GM12801 (cell line): ENCODE results near the gene EPS15.

Source experiments
- TF ChIP-seq, protein P1 (sequence below): IDR thresholded peaks from one replicate; pipeline ENCODE4 v1.5.1; 2011; ENCODE audit warnings: control low read depth; ENCODE audit not compliant: insufficient read length; ENCODE audit errors: extremely low read depth

Gene EPS15

DNA sequence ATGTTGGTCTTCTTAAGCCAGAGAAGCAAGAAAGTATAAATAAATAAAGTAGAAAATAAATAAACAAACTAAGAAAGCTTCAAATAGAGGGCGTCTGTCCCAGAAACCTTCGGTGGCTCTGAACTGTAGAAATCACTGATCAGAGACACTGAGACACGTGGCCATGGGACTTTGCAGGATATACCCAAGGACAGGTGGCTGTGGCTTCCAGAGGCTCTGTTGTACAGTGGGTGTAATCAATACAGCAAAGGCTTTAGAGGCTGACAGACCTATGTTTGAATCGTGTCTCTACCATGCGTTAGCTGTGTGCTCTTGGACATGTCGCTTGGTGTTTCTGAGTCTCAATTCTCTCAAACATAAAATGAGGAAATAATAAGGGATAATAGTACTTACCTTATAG lies 41.0 kb upstream of the EPS15 start:
- TF ChIP-seq, protein P1, sequence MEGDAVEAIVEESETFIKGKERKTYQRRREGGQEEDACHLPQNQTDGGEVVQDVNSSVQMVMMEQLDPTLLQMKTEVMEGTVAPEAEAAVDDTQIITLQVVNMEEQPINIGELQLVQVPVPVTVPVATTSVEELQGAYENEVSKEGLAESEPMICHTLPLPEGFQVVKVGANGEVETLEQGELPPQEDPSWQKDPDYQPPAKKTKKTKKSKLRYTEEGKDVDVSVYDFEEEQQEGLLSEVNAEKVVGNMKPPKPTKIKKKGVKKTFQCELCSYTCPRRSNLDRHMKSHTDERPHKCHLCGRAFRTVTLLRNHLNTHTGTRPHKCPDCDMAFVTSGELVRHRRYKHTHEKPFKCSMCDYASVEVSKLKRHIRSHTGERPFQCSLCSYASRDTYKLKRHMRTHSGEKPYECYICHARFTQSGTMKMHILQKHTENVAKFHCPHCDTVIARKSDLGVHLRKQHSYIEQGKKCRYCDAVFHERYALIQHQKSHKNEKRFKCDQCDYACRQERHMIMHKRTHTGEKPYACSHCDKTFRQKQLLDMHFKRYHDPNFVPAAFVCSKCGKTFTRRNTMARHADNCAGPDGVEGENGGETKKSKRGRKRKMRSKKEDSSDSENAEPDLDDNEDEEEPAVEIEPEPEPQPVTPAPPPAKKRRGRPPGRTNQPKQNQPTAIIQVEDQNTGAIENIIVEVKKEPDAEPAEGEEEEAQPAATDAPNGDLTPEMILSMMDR: no peak

- TF ChIP-seq, protein P1: no peak
These were observed 40.4 kb upstream of the EPS15 start for GRCh38 chr1:51559501-51559900.

DNA sequence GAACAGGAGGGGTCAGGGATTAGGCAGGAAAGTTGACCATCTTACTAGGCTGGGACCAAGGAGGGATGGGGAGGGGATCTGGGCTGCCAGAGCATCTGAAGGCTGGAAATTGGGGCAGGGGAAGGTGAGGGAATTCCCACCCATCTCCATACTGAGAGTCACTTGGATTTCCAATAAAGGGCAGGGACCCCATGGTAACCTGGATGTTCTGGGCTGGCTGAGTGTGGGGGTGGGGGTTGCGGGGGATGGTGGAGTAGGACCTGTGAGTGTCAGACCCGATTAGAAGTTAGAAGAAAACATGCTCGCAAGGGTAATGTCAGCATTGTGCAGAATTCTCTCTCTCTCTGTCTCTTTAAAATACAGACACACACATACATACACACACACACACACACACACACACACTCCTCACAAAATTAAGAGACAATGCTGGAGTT lies 40.0 kb upstream of the EPS15 start:
- TF ChIP-seq, protein P1: no peak

- TF ChIP-seq, protein P1: no peak
These were observed 39.4 kb upstream of the EPS15 start for GRCh38 chr1:51558375-51558924.

GRCh38 chr1:51557168-51557567 lies 38.1 kb upstream of the EPS15 start:
- TF ChIP-seq, protein P1: no peak

DNA sequence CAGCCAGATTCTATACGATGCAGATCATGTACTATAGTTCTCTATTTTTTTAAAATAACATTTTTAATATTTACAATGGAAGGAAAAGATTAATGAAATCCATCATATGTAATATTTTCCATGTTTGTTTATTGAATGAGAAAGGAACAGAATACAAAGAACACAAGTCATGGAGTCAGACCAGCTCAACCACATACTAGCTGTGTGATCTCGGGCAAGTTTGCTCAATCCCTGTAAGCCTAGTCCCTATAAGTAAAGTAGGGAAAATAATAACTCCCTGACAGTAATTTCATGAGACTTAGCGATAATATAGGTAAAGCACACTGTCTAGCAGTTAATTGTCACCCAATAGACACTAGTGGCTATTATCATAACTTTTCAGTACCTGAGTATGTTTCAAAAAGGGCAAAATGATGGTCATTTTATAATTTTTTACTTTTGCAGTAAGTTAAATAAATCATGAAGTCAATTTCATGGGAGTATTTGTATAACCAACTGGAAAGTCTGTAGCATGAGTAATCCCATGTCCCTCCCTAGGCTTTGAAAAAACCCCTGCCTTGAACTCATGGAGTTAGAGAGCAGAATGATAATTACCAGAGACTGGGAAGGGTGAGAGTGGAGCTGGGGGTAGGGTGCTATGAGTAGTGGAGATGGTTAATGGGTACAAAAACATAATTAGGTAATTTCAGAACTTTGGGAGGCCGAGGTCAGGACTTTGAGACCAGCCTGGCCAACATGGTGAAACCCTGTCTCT lies 37.0 kb upstream of the EPS15 start:
- TF ChIP-seq, protein P1: no peak

DNA sequence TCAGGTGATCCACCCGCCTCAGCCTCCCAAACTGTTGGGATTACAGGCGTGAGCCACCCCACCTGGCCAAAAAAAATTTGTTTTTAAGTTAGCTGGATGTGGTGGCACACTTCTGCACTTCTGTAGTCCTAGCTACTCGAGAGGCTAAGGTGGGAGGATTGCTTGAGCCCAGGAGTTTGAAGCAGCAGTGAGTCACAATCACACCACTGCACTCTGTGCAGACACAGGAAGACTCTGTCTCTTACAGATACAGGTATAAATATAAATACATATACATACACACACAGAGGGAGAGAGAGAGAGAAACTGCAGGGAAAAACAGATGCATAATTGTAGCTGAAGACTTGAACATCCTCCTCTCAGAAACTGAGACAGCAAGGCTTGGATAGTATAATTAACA lies 34.8 kb upstream of the EPS15 start:
- TF ChIP-seq, protein P1: no peak
